GM23338 (cell line): ENCODE measurements around the gene TJP1. TPM values are rescaled to one million over a fixed set of nuclear protein-coding genes. Genes with fewer than 3 reads are reported as not detected.
A peak's percentile ranks its signal among the peaks of the same experiment; 100 is the strongest.

Source experiments
- ATAC-seq: fragments of 200-7000 bp; cut with Tn5 transposase; 3 replicates; pipeline ENCODE4 v1.9.1; 2020
- DNase-seq: peaks from one replicate; pipeline ENCODE4 v3.0.0-alpha.2; 2015; ENCODE audit warnings: low spot score
- H2AFZ ChIP-seq: fragments of 200-600 bp; sonication (generic); 2 replicates; pipeline ENCODE4 v1.8.0; 2016; ENCODE audit warnings: antibody characterized with exemption, mild to moderate bottlenecking, moderate library complexity
- H3F3A ChIP-seq: fragments of 200-600 bp; sonication (generic); replicated peaks from 2 replicates; pipeline ENCODE4 v1.8.0; 2017; ENCODE audit warnings: antibody characterized with exemption, mixed run types, low read depth
- H3K27ac ChIP-seq: fragments of 200-600 bp; sonication (generic); 2 replicates; pipeline ENCODE4 v1.6.1; 2016; ENCODE audit warnings: low read depth
- H3K27me3 ChIP-seq: fragments of 200-600 bp; sonication (generic); 2 replicates; pipeline ENCODE4 v1.8.0; 2016; ENCODE audit warnings: mild to moderate bottlenecking, mixed run types, moderate library complexity; ENCODE audit not compliant: insufficient read depth
- H3K36me3 ChIP-seq: fragments of 200-600 bp; sonication (generic); 2 replicates; pipeline ENCODE4 v1.8.0; 2016; ENCODE audit warnings: mild to moderate bottlenecking; ENCODE audit not compliant: insufficient read depth
- H3K4me1 ChIP-seq: fragments of 200-600 bp; sonication (generic); 2 replicates; pipeline ENCODE4 v1.8.0; 2016; ENCODE audit warnings: mild to moderate bottlenecking, moderate library complexity; ENCODE audit not compliant: insufficient read depth
- H3K4me2 ChIP-seq: fragments of 200-600 bp; sonication (generic); 2 replicates; pipeline ENCODE4 v1.7.1; 2017; ENCODE audit warnings: mixed run types
- H3K4me3 ChIP-seq: fragments of 200-600 bp; sonication (generic); 2 replicates; pipeline ENCODE4 v1.6.1; 2016; ENCODE audit warnings: mixed run types
- H3K79me2 ChIP-seq: fragments of 200-600 bp; sonication (generic); replicated peaks from 2 replicates; pipeline ENCODE4 v1.8.0; 2017; ENCODE audit warnings: mild to moderate bottlenecking; ENCODE audit not compliant: insufficient read depth
- H3K9me2 ChIP-seq: fragments of 200-600 bp; sonication (generic); 2 replicates; pipeline ENCODE4 v1.8.0; 2017; ENCODE audit not compliant: insufficient read depth
- H4K20me1 ChIP-seq: fragments of 200-600 bp; sonication (generic); replicated peaks from 2 replicates; pipeline ENCODE4 v1.8.0; 2017; ENCODE audit warnings: mild to moderate bottlenecking; ENCODE audit not compliant: insufficient read depth
- H3K27ac Mint-ChIP-seq: 2 replicates; pipeline ENCODE4 v1.8.0; 2020; ENCODE audit warnings: inconsistent platforms, mild to moderate bottlenecking, moderate library complexity, mixed read lengths
- H3K27me3 Mint-ChIP-seq: 3 replicates; pipeline ENCODE4 v1.8.0; 2022; ENCODE audit warnings: low read depth, mild to moderate bottlenecking, moderate library complexity, mixed read lengths, inconsistent platforms; ENCODE audit not compliant: insufficient read depth, poor library complexity
- H3K36me3 Mint-ChIP-seq: 3 replicates; pipeline ENCODE4 v1.8.0; 2021; ENCODE audit warnings: low read depth, mild to moderate bottlenecking, inconsistent platforms, moderate library complexity, mixed read lengths
- H3K4me1 Mint-ChIP-seq: 3 replicates; pipeline ENCODE4 v1.8.0; 2020; ENCODE audit warnings: mild to moderate bottlenecking, inconsistent platforms, mixed read lengths
- H3K4me3 Mint-ChIP-seq: 3 replicates; pipeline ENCODE4 v1.8.0; 2021; ENCODE audit warnings: moderate library complexity, mild to moderate bottlenecking, inconsistent platforms, mixed read lengths
- H3K9me3 Mint-ChIP-seq: 3 replicates; pipeline ENCODE4 v1.8.0; 2020; ENCODE audit warnings: moderate library complexity, mild to moderate bottlenecking, inconsistent platforms, mixed read lengths
- CREB1 ChIP-seq: fragments of 250-450 bp; sonication (Bioruptor Pico); IDR thresholded peaks from 2 replicates; pipeline ENCODE4 v1.5.0; 2020; ENCODE audit warnings: low read depth, mild to moderate bottlenecking, moderate library complexity
- CTCF ChIP-seq, 2 experiments: fragments of 200-600 bp in 1 of 2; sonication (generic) in 1 of 2; conservative IDR thresholded peaks; 2 replicates each; pipeline versions ENCODE4 v1.5.1 to v1.6.1; 2016 to 2017; ENCODE audit warnings: antibody characterized with exemption in 2 of 2, low read depth in 2 of 2, mild to moderate bottlenecking in 2 of 2, moderate library complexity in 1 of 2
- ETS1 ChIP-seq: IDR thresholded peaks from 2 replicates; pipeline ENCODE4 v1.6.1; 2016; ENCODE audit warnings: antibody characterized with exemption
- EZH2phosphoT487 ChIP-seq: fragments of 200-600 bp; sonication (generic); IDR thresholded peaks from one replicate; pipeline ENCODE4 v1.8.1; 2018; ENCODE audit warnings: antibody characterized with exemption; ENCODE audit not compliant: unreplicated experiment
- JUNB ChIP-seq: IDR thresholded peaks from one replicate; pipeline ENCODE4 v1.6.1; 2016; ENCODE audit warnings: antibody characterized with exemption; ENCODE audit not compliant: unreplicated experiment
- NANOG ChIP-seq: IDR thresholded peaks from 2 replicates; pipeline ENCODE4 v1.6.1; 2016; ENCODE audit warnings: antibody characterized with exemption, borderline replicate concordance
- REST ChIP-seq: IDR thresholded peaks from one replicate; pipeline ENCODE4 v1.6.1; 2018; ENCODE audit warnings: antibody characterized with exemption; ENCODE audit not compliant: unreplicated experiment
- ZNF331 ChIP-seq: fragments of 250-450 bp; sonication (Bioruptor Pico); IDR thresholded peaks from 2 replicates; pipeline ENCODE4 v1.5.0; 2020; ENCODE audit warnings: low read depth, mild to moderate bottlenecking, moderate library complexity
- ZNF462 ChIP-seq: fragments of 250-450 bp; sonication (Bioruptor Pico); IDR thresholded peaks from 2 replicates; pipeline ENCODE4 v1.5.0; 2020; ENCODE audit warnings: mild to moderate bottlenecking, moderate library complexity
- polyA plus RNA-seq: library from polyadenylated mRNA; unstranded; fragments of >200 nt; fragmentation: Nextera tagmentation; extraction: Ambion mirVana; gene quantifications from 2 replicates; pipeline ENCODE4 v1.2.1, GENCODE V29; 2016
- total RNA-seq: library from RNA; depleted of rRNA; stranded (reverse); fragments of >200 nt; shearing (Covaris generic); gene quantifications from 2 replicates; pipeline ENCODE4 v1.2.3, GENCODE V29; 2014

Gene TJP1
- total and polyA plus RNA-seq, 2 experiments from 2014 or later: 76.2 to 116 TPM

GRCh38 chr15:29813009-29813408 is 9.3 kb downstream of the TJP1 start (continued):
- no peak for TF ChIP-seq ZNF462 (CRISPR knock-in tag)

GRCh38 chr15:29812384-29812694 is 9.9 kb downstream of the TJP1 start:
- Histone ChIP-seq H3K27ac (no peak overlapping the region), H3K36me3 (no peaks in the 10 kb centered on the region), H2AFZ (no peak overlapping the region), H3K4me1 (peaks cover 46% of the 10 kb centered on the region), H3K79me2 (peaks cover 99% of the 10 kb centered on the region), H3K4me3 (no peak overlapping the region), H3K4me2 (no peak overlapping the region), H3K27me3 (no peaks in the 10 kb centered on the region), H4K20me1 (peaks cover 41% of the 10 kb centered on the region), H3F3A (no peaks in the 10 kb centered on the region), H3K9me2 (no peaks in the 10 kb centered on the region)
- DNase-seq (peak; percentile 34), ATAC-seq (peak; percentile 58)
- Mint-ChIP-seq H3K4me1 (peaks cover 61% of the 10 kb centered on the region), H3K4me3 (no peak overlapping the region), H3K27ac (0 out of 2 replicates have a peak overlapping the region, but pooled peaks have one; percentile 2), H3K9me3 (no peaks in the 10 kb centered on the region), H3K27me3 (no peaks in the 10 kb centered on the region), H3K36me3 (peaks cover 5% of the 10 kb centered on the region; the same call in 1 of the 3 replicates)
- no peak for TF ChIP-seq ETS1
- no peak for TF ChIP-seq ZNF331
- TF ChIP-seq NANOG: no peak
- no peak for TF ChIP-seq REST
- TF ChIP-seq CREB1: no peak
- TF ChIP-seq CTCF (conservative IDR thresholded peaks at IDR 0.05; ENCODE audit: low read depth in 2 of 2): no peak
- TF ChIP-seq EZH2phosphoT487: no peak
- no peak for TF ChIP-seq JUNB
